ENCODE results near the gene LRBA. TPM values are rescaled to one million over a fixed set of nuclear protein-coding genes. Genes with fewer than 3 reads are reported as not detected.

The LRBA gene
- total and polyA plus RNA-seq, 2 of the 4 experiments (the other 2 are of a cell fraction), result 10.2 to 51.6 TPM

DNA sequence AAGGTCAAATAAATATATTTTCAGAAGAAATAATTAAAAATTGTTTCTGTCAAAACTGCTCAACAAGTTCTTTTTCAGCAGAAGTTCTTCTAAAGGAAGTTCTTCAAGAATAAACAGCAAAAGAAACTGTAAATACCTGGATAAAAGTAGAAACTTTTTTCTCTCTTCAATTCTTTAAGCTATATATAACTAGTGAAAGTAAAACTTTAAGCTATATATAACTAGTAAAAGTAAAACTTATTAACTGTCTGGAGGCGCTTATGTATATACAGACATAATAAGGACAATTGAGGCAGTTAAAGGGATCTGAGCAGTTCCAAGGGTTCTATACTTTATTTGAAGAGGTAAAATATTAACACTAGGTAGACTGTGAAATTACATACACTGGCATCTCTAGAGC is 126.9 kb downstream of the LRBA start:
- Histone ChIP-seq H3K9ac (ENCODE audit: low read depth, low read length) (no peak overlapping the region), H3K9me1 (ENCODE audit: insufficient read depth, low read length) (no peaks in the 10 kb centered on the region), H3K27me3 (ENCODE audit: control insufficient read depth, insufficient read depth, low read length) (no peaks in the 10 kb centered on the region), H2AK9ac (replicated peaks; ENCODE audit: low read depth, low read length, poor library complexity) (no peak overlapping the region), H3K56ac (ENCODE audit: extremely low read depth, insufficient read depth, low read length) (no peak overlapping the region), H4K20me1 (ENCODE audit: insufficient read depth, low read length) (no peaks in the 10 kb centered on the region), H3K18ac (ENCODE audit: low read depth, low read length) (no peak overlapping the region), H3K14ac (replicated peaks; ENCODE audit: low read depth, low read length) (no peak overlapping the region), H2BK5ac (ENCODE audit: low read depth, low read length, poor library complexity, severe bottlenecking) (no peak overlapping the region), H2BK15ac (ENCODE audit: low read depth, low read length) (no peak overlapping the region), H4K5ac (ENCODE audit: low read depth, low read length) (no peak overlapping the region), H2BK20ac (ENCODE audit: low read depth, low read length) (no peak overlapping the region), H3K9me3 (ENCODE audit: control insufficient read depth, insufficient read depth, low read length) (no peaks in the 10 kb centered on the region), H3K79me1 (ENCODE audit: low read depth in 1 of 2, low read length in 2 of 2) (no peaks in the 10 kb centered on the region), H2BK120ac (ENCODE audit: low read depth, low read length) (no peak overlapping the region), H2AK5ac (ENCODE audit: low read depth, low read length) (no peak overlapping the region), H3K36me3 (ENCODE audit: control insufficient read depth, insufficient read depth, low read length) (no peaks in the 10 kb centered on the region), H3K27ac (ENCODE audit: insufficient read depth, low read length) (no peak overlapping the region), H4K91ac (ENCODE audit: insufficient read depth, low read depth, low read length) (no peak overlapping the region), H3K4me2 (ENCODE audit: low read depth, low read length) (no peak overlapping the region), H4K8ac (ENCODE audit: low read depth in 2 of 2, low read length in 2 of 2) (no peak overlapping the region), H3K4me3 (ENCODE audit: insufficient read depth, low read depth, low read length) (no peak overlapping the region), H3K4me1 (ENCODE audit: control insufficient read depth, insufficient read depth, low read length) (no peaks in the 10 kb centered on the region), H3K4ac (ENCODE audit: low read depth, low read length) (no peak overlapping the region), H2AFZ (replicated peaks; ENCODE audit: low read length, poor library complexity) (no peak overlapping the region), H3K23ac (ENCODE audit: low read depth, low read length) (no peak overlapping the region)
- CTCF ChIA-PET, result interaction anchor here (0.7 kb wide), 1 partner anchor 295 kb away, joined by 4 read pairs; no protein-coding TSS in a partner anchor
- ATAC-seq (ENCODE audit: low read depth) (no peak), DNase-seq (no peak)
- intact Hi-C loops (cut with micrococcal nuclease) (no loop called here), in situ Hi-C loops (cut with MboI; ENCODE audit: low sequenced_read_pairs) (no loop called here), dilution Hi-C loops (cut with HindIII; ENCODE audit: low sequenced_read_pairs, unreplicated experiment) (no loop called here)
- POLR2A ChIA-PET (ENCODE audit: unreplicated experiment), result no interaction called here
- BruUV-seq (replicated peaks), result no TSS peak
- no CpG with 5 or more reads among the region's 1 CpG for WGBS, 2 experiments (ENCODE audit: extremely low coverage in 2 of 2, insufficient read length in 1 of 2)
- TF ChIP-seq RAD21 (IDR thresholded peaks at IDR 0.05; ENCODE audit: low read length) (no peak), MAFK (IDR thresholded peaks at IDR 0.05; ENCODE audit: low read depth, low read length) (no peak)
- TF ChIP-seq, protein P1, sequence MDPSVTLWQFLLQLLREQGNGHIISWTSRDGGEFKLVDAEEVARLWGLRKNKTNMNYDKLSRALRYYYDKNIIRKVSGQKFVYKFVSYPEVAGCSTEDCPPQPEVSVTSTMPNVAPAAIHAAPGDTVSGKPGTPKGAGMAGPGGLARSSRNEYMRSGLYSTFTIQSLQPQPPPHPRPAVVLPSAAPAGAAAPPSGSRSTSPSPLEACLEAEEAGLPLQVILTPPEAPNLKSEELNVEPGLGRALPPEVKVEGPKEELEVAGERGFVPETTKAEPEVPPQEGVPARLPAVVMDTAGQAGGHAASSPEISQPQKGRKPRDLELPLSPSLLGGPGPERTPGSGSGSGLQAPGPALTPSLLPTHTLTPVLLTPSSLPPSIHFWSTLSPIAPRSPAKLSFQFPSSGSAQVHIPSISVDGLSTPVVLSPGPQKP (IDR thresholded peaks at IDR 0.05; ENCODE audit: borderline replicate concordance, low read depth, low read length), result no peak
- TF ChIP-seq, protein P2, sequence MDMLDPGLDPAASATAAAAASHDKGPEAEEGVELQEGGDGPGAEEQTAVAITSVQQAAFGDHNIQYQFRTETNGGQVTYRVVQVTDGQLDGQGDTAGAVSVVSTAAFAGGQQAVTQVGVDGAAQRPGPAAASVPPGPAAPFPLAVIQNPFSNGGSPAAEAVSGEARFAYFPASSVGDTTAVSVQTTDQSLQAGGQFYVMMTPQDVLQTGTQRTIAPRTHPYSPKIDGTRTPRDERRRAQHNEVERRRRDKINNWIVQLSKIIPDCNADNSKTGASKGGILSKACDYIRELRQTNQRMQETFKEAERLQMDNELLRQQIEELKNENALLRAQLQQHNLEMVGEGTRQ (IDR thresholded peaks at IDR 0.05; ENCODE audit: low read depth, low read length), result no peak
